ENCODE results near the gene TCHHL1.
A peak's percentile ranks its signal among the peaks of the same experiment; 100 is the strongest.

DNA sequence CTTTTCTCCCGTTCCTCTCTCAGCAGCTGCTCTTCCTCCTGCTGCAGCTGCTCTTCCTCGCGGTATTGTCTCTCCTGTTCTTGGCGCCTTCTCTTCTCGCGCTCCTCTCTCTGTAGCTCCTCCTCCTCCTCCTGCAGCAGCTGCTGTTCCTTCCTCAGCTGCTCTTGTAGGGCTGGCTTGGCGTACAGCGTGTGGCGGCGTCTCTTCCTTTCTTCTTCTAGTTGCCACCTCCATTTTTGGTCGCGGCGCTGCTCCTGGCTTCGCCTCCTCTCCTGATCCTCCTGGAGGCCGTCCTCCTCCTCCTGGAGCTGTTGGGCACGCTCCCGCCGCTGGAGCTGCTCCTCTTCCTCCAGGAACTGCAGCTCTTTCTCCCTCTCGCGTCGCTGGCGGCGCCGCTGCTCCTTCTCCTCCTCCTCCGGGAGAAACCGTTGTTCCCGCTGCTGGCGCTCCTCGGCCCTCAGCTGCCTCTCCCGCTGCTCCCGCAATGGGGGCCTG lies 21.5 kb upstream of the TCHHL1 start:
- TF ChIP-seq CTCF (IDR thresholded peaks at IDR 0.05): no peak
- TF ChIP-seq NR2C2 (CRISPR knock-in tag; IDR thresholded peaks at IDR 0.05): no peak
- TF ChIP-seq, protein P1, sequence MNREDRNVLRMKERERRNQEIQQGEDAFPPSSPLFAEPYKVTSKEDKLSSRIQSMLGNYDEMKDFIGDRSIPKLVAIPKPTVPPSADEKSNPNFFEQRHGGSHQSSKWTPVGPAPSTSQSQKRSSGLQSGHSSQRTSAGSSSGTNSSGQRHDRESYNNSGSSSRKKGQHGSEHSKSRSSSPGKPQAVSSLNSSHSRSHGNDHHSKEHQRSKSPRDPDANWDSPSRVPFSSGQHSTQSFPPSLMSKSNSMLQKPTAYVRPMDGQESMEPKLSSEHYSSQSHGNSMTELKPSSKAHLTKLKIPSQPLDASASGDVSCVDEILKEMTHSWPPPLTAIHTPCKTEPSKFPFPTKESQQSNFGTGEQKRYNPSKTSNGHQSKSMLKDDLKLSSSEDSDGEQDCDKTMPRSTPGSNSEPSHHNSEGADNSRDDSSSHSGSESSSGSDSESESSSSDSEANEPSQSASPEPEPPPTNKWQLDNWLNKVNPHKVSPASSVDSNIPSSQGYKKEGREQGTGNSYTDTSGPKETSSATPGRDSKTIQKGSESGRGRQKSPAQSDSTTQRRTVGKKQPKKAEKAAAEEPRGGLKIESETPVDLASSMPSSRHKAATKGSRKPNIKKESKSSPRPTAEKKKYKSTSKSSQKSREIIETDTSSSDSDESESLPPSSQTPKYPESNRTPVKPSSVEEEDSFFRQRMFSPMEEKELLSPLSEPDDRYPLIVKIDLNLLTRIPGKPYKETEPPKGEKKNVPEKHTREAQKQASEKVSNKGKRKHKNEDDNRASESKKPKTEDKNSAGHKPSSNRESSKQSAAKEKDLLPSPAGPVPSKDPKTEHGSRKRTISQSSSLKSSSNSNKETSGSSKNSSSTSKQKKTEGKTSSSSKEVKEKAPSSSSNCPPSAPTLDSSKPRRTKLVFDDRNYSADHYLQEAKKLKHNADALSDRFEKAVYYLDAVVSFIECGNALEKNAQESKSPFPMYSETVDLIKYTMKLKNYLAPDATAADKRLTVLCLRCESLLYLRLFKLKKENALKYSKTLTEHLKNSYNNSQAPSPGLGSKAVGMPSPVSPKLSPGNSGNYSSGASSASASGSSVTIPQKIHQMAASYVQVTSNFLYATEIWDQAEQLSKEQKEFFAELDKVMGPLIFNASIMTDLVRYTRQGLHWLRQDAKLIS (CRISPR knock-in tag; IDR thresholded peaks at IDR 0.05; ENCODE audit: borderline replicate concordance): no peak
- TF ChIP-seq ZNF263 (CRISPR knock-in tag; IDR thresholded peaks at IDR 0.05; ENCODE audit: low read depth): peak; percentile 74; the same call in 1 of the 2 replicates
- TF ChIP-seq, protein P2, sequence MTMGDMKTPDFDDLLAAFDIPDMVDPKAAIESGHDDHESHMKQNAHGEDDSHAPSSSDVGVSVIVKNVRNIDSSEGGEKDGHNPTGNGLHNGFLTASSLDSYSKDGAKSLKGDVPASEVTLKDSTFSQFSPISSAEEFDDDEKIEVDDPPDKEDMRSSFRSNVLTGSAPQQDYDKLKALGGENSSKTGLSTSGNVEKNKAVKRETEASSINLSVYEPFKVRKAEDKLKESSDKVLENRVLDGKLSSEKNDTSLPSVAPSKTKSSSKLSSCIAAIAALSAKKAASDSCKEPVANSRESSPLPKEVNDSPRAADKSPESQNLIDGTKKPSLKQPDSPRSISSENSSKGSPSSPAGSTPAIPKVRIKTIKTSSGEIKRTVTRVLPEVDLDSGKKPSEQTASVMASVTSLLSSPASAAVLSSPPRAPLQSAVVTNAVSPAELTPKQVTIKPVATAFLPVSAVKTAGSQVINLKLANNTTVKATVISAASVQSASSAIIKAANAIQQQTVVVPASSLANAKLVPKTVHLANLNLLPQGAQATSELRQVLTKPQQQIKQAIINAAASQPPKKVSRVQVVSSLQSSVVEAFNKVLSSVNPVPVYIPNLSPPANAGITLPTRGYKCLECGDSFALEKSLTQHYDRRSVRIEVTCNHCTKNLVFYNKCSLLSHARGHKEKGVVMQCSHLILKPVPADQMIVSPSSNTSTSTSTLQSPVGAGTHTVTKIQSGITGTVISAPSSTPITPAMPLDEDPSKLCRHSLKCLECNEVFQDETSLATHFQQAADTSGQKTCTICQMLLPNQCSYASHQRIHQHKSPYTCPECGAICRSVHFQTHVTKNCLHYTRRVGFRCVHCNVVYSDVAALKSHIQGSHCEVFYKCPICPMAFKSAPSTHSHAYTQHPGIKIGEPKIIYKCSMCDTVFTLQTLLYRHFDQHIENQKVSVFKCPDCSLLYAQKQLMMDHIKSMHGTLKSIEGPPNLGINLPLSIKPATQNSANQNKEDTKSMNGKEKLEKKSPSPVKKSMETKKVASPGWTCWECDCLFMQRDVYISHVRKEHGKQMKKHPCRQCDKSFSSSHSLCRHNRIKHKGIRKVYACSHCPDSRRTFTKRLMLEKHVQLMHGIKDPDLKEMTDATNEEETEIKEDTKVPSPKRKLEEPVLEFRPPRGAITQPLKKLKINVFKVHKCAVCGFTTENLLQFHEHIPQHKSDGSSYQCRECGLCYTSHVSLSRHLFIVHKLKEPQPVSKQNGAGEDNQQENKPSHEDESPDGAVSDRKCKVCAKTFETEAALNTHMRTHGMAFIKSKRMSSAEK (CRISPR knock-in tag; IDR thresholded peaks at IDR 0.05; ENCODE audit: borderline replicate concordance): no peak
- no peak for TF ChIP-seq IRF2 (CRISPR knock-in tag; IDR thresholded peaks at IDR 0.05; ENCODE audit: borderline replicate concordance, low read depth)

All from WTC11 (cell line).